ENCODE measurements around the gene ARL5B.

DNA sequence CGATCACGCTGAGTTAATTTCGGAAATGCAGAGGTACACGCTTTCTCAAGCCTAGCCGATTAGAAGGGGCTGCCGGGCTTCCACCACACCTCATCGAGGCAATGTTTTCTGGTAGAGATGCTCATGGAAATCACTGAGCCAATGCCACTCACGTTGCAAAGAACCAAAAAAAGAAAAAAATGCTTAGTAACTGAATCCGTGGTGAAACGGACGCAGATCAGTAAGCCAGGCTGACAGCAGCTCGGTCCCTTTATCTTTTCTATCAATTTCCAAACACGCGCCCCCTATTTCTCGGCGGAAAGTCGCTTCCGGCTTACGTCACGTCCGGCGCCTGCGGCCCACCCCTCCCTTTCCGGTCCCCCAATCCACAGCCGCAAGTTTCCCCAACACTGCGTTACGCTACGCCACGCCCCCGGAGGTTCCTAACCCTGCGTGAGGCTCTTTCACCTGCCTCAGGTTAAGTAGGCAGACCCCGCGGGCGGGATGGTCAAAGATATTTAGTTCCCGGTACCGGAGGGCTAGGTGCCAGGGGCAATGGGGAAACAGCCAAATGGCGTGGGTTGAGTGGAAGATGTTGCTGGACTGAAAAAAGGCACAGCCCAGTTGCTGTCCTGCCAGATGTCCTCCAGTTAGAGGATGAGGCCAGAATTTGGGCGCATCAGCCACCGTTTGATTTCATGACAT, 7.8 kb upstream of the ARL5B start, which contains the start of gene NSUN6:
- TF ChIP-seq CTCF (IDR thresholded peaks at IDR 0.05) (peak in 2 of 4 experiments; percentile 10 to 42), POLR2A (IDR thresholded peaks at IDR 0.05) (peak; percentile 33 to 50)
